NT2/D1 (cell line): ENCODE data around the gene EPC1.

ENCODE experiments used
- DNase-seq: peaks from one replicate; pipeline ENCODE4 v3.0.0-alpha.2; 2011; ENCODE audit warnings: low read depth, low spot score
- H3K27me3 ChIP-seq: 2 replicates; pipeline ENCODE4 v1.6.0; 2011; ENCODE audit warnings: mild to moderate bottlenecking; ENCODE audit not compliant: insufficient read length, insufficient read depth
- H3K36me3 ChIP-seq: 2 replicates; pipeline ENCODE4 v1.6.1; 2011; ENCODE audit warnings: mild to moderate bottlenecking, low read length, mixed read lengths; ENCODE audit not compliant: insufficient read depth, insufficient read length
- H3K4me1 ChIP-seq: 2 replicates; pipeline ENCODE4 v1.5.1; 2011; ENCODE audit not compliant: insufficient read depth, insufficient read length
- H3K4me3 ChIP-seq: 2 replicates; pipeline ENCODE4 v1.5.1; 2011; ENCODE audit warnings: low read depth; ENCODE audit not compliant: insufficient read length
- H3K9ac ChIP-seq: 2 replicates; pipeline ENCODE4 v1.6.0; 2011; ENCODE audit warnings: low read depth; ENCODE audit not compliant: insufficient read length
- H3K9me3 ChIP-seq: 2 replicates; pipeline ENCODE4 v1.5.1; 2011; ENCODE audit warnings: mild to moderate bottlenecking, low read length; ENCODE audit not compliant: insufficient read depth
- SUZ12 ChIP-seq: IDR thresholded peaks from 2 replicates; pipeline ENCODE4 v1.6.1; 2011; ENCODE audit not compliant: insufficient read length, insufficient read depth; ENCODE audit errors: extremely low read depth
- YY1 ChIP-seq: IDR thresholded peaks from 2 replicates; pipeline ENCODE4 v1.6.1; 2011; ENCODE audit not compliant: insufficient read length, insufficient read depth
- ZNF274 ChIP-seq: IDR thresholded peaks from 2 replicates; pipeline ENCODE4 v1.6.1; 2011; ENCODE audit warnings: mild to moderate bottlenecking, low read depth, low read length

EPC1 gene

DNA sequence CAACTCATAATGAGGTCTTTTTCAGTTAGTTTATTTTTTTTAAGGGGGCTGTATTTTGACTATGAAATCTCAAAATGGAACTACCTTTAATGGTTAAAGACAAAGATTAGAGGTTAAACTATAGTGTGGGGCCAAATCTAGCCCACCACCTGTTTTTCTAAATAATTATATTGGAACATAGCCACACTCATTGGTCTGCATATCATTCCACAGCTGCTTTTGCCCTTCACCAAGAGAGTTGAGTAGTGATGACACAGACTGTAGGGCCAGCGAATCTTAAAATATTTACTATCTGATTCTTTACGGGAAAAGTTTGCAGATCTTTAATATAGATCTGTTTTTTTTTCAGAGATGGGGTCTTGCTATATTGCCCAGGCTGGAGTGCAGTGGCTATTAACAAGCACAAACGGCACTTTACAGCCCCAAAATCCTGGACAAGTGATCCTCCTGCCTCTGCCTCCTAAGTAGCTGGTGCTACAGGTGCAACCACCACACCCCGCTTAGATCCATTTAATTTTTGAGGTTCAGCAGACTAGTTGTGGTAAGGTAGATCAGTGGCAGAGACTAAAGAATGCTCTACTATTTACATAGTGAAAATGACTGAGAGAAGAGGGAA is 25.8 kb downstream of the EPC1 start:
- H3K9me3 ChIP-seq, result no peaks in the 10 kb centered on the region
- DNase-seq, result no peak
- TF ChIP-seq YY1 (no peak), SUZ12 (no peak), ZNF274 (no peak)
- H3K4me1 ChIP-seq, result no peaks in the 10 kb centered on the region
- no peaks in the 10 kb centered on the region for H3K27me3 ChIP-seq
- H3K36me3 ChIP-seq, result no peaks in the 10 kb centered on the region
- no peak overlapping the region for H3K9ac ChIP-seq
- no peak overlapping the region for H3K4me3 ChIP-seq

DNA sequence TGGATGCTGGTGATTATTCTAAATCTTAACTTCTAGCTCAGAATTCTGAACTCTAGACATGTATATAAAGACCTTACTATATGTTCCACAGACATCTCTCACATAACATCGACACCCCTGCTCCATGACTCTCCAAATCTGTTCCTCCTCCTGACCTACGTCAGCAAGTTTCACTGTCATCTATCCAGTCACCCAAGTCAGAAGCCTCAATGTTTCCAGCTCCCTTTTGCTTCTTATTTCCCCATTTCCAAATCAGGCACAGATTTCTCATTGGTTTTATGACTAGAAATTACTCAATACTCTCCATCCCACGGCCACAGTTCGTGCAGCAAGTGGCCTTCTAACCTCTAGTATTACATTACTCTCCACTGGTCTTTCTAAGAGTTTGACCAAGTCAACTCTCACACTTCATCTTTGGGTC is 28.5 kb downstream of the EPC1 start:
- no peaks in the 10 kb centered on the region for H3K9me3 ChIP-seq
- H3K4me1 ChIP-seq, result no peaks in the 10 kb centered on the region
- no peaks in the 10 kb centered on the region for H3K27me3 ChIP-seq
- TF ChIP-seq SUZ12 (no peak), ZNF274 (no peak), YY1 (no peak)
- H3K9ac ChIP-seq, result no peak overlapping the region
- no peaks in the 10 kb centered on the region for H3K36me3 ChIP-seq
- H3K4me3 ChIP-seq, result no peak overlapping the region
- DNase-seq, result no peak

DNA sequence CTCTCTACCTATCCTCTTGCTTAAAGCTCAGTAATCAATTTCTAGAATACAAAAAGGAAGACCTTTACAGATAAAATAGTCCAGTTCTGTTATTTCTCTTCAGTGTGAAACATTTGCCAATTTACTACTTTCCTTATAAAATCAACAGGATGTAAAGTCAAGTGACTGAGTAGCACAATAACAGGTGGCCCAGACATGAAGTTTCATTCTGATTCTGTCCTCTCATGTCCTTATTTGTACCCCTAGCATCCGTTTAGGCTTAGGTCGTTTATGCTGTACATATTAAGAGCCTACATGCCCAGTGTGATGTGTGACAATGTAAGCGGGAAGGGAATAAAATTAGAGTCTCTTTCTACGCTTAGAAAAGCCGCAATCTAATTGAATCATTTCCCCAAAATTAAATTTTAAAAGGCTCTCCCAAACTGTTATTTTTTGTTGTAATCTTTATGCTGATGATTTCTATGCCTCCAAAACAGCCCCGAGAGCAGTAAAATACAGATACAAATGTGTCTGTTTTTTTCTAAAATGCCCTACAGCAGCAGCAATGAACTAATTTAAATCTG is 29.1 kb downstream of the EPC1 start:
- no peaks in the 10 kb centered on the region for H3K4me1 ChIP-seq
- no peak for DNase-seq
- H3K27me3 ChIP-seq, result no peaks in the 10 kb centered on the region
- no peak overlapping the region for H3K4me3 ChIP-seq
- TF ChIP-seq ZNF274, result no peak
- TF ChIP-seq SUZ12, result no peak
- TF ChIP-seq YY1, result no peak
- no peaks in the 10 kb centered on the region for H3K36me3 ChIP-seq
- no peaks in the 10 kb centered on the region for H3K9me3 ChIP-seq
- no peak overlapping the region for H3K9ac ChIP-seq

DNA sequence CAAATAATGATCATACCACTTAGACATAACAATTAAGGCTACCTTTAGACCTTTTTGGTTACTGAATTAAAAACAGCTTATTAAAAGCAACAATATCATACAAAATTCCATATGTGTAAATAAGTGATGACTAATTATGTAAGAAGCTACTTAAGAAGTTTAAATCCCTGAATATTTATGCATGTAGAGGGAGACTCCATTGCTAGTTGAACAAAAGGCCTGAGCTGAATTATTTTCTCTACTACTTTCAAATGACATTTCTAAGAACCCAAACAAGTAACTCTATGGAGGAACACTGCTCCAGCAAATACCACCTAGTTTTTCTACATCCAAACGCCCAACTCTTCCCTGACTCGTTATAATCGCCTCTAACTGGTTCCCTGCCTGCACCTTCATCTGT is 31.5 kb downstream of the EPC1 start:
- Histone ChIP-seq H3K36me3 (no peaks in the 10 kb centered on the region), H3K9ac (no peak overlapping the region), H3K4me1 (no peaks in the 10 kb centered on the region), H3K4me3 (no peak overlapping the region), H3K9me3 (no peaks in the 10 kb centered on the region), H3K27me3 (no peaks in the 10 kb centered on the region)
- TF ChIP-seq ZNF274, result no peak
- no peak for TF ChIP-seq SUZ12
- TF ChIP-seq YY1, result no peak
- no peak for DNase-seq

DNA sequence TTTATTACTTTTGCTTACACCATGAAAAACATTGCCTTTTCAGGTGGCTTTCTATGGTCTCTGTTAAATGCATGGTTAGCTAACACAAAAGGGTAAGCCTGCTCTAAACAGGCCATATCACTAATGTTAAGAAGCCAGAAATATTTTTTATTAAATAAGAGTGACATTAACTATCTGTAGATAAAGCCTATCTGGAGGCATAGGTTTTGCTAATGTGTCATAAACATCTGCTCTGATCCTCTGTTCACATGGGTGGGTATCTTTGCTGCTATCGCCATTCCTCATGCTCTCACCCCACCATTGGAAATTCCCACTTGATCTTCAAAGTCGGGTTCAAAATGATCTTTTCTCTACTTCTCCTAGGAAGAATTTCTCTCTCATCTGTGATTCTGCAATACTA is 32.4 kb downstream of the EPC1 start:
- no peaks in the 10 kb centered on the region for H3K4me1 ChIP-seq
- H3K4me3 ChIP-seq, result no peak overlapping the region
- no peaks in the 10 kb centered on the region for H3K9me3 ChIP-seq
- no peak for DNase-seq
- H3K27me3 ChIP-seq, result no peaks in the 10 kb centered on the region
- TF ChIP-seq ZNF274 (no peak), SUZ12 (no peak), YY1 (no peak)
- H3K9ac ChIP-seq, result no peak overlapping the region
- no peaks in the 10 kb centered on the region for H3K36me3 ChIP-seq

DNA sequence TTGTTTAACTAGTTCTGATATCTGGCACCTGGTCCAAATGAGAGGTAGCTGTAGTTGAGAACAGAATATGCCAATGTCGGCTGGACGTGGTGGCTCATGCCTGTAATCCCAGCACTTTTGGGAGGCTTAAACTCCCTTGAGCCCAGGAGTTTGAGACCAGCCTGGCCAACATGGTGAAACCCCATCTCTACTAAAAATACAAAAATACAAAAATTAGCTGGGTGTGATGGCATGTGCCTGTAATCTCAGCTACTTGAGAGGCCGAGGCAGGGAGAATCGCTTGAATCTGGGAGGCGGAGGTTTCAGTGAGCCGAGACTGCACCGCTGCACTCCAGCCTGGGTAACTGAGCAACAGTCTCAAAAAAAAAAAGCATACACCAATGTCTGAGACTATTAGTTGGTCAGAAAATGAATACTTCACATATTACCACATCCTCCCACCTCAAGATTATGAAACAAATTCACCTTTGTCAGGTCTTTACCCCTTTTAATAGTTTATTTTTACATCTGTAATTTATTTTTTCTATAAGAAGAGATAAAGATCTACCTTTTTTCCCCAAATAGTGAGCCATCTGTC is 38.8 kb downstream of the EPC1 start:
- Histone ChIP-seq H3K27me3 (no peaks in the 10 kb centered on the region), H3K9me3 (no peaks in the 10 kb centered on the region), H3K4me1 (no peaks in the 10 kb centered on the region), H3K36me3 (peaks cover 15% of the 10 kb centered on the region), H3K9ac (no peak overlapping the region), H3K4me3 (no peak overlapping the region)
- no peak for DNase-seq
- TF ChIP-seq ZNF274, result no peak
- TF ChIP-seq SUZ12, result no peak
- no peak for TF ChIP-seq YY1

DNA sequence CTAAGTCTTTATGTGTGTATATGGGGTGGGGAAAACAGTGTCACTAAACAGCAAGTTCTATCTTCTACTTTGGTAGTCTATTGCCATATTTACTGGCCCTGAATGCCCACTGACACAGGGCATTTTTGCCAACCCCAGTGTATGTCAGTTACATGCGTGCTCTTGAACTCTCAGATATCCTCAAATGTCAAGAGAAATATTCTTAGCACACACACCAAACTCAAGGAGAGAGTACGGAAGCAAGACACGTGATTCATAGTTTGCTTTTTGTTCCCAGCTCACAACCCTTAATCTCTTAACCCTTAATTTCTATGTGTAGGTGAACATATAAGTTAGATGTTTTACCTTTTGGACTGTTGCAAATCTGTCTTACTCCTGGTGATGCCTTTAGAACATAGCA is 39.3 kb downstream of the EPC1 start:
- Histone ChIP-seq H3K36me3 (peaks cover 15% of the 10 kb centered on the region), H3K9ac (no peak overlapping the region), H3K27me3 (no peaks in the 10 kb centered on the region), H3K4me1 (no peaks in the 10 kb centered on the region), H3K4me3 (no peak overlapping the region), H3K9me3 (no peaks in the 10 kb centered on the region)
- no peak for DNase-seq
- TF ChIP-seq SUZ12 (no peak), ZNF274 (no peak), YY1 (no peak)
